HCT116 (cell line): Measurements from ENCODE around the gene MICAL3. TPM values are rescaled to one million over a fixed set of nuclear protein-coding genes. Genes with fewer than 3 reads are reported as not detected.

Experiments
- ATAC-seq: fragments of 200-7000 bp; cut with Tn5 transposase; 2 replicates; pipeline ENCODE4 v1.9.1; 2020; ENCODE audit warnings: mild to moderate bottlenecking, moderate library complexity
- BruUV-seq: library from RNA; stranded (reverse); fragments of 400-500 nt; replicated peaks from 2 replicates; lab custom pipeline; 2021; lab: Mats Ljungman, UMichigan
- CTCF ChIA-PET: fragments of 300-600 bp; sonication (Branson Sonifier 250); formaldehyde crosslinking; loops from one replicate; lab custom pipeline; 2021; ENCODE audit warnings: antibody characterized with exemption; lab: Charles Lee
- POLR2A ChIA-PET: fragments of 300-600, 350-600 bp; sonication (Branson Sonifier 250); formaldehyde crosslinking; loops from one replicate; lab custom pipeline; 2021; ENCODE audit warnings: antibody characterized with exemption; lab: Charles Lee
- RAD21 ChIA-PET, 2 experiments: fragments of 300-600 bp; sonication (Branson Sonifier 250); formaldehyde crosslinking; loops; one replicate each; lab custom pipeline; 2023; ENCODE audit warnings: low total read pairs in 2 of 2; ENCODE audit not compliant: uncharacterized antibody in 2 of 2, unreplicated experiment in 2 of 2, low non-redundant PET in 1 of 2; lab: Charles Lee
- DNase-seq: peaks from one replicate; pipeline ENCODE4 v3.0.0-alpha.2; 2010; ENCODE audit warnings: low read depth, low spot score
- H2AFZ ChIP-seq: fragments of 200-600 bp; shearing (Covaris generic), sonication (generic); 2 replicates; pipeline ENCODE4 v1.6.1; 2017; ENCODE audit warnings: low read depth, mixed run types, mixed read lengths, antibody characterized with exemption, low read length; ENCODE audit not compliant: poor library complexity, severe bottlenecking
- H3K27ac ChIP-seq: 2 replicates; pipeline ENCODE4 v1.5.1; 2012; ENCODE audit warnings: low read depth, low read length
- H3K27me3 ChIP-seq: fragments of 200-600 bp; sonication (generic); 2 replicates; pipeline ENCODE4 v1.6.1; 2016; ENCODE audit warnings: mixed run types, low read length, mixed read lengths; ENCODE audit not compliant: insufficient read depth
- H3K36me3 ChIP-seq, 2 experiments: fragments of 200-500 bp in 1 of 2; fragments of 200-600 bp in 1 of 2; sonication (Bioruptor generic) in 1 of 2; sonication (generic) in 1 of 2; 2 replicates each; pipeline versions ENCODE4 v1.5.1 to v1.6.1; 2014 to 2016; ENCODE audit warnings: low read length in 2 of 2, inconsistent platforms in 1 of 2, mixed read lengths in 1 of 2, mixed run types in 1 of 2; ENCODE audit not compliant: insufficient read depth in 2 of 2, control insufficient read depth in 1 of 2
- H3K4me1 ChIP-seq, 2 experiments: fragments of 200-600 bp in 1 of 2; sonication (generic) in 1 of 2; 2 replicates each; pipeline versions ENCODE4 v1.5.1 to v1.6.1; 2012 to 2017; ENCODE audit warnings: low read length in 2 of 2, inconsistent platforms in 1 of 2, mild to moderate bottlenecking in 1 of 2, mixed read lengths in 1 of 2, mixed run types in 1 of 2, moderate library complexity in 1 of 2; ENCODE audit not compliant: insufficient read depth in 2 of 2, control insufficient read depth in 1 of 2
- H3K4me2 ChIP-seq: fragments of 200-600 bp; sonication (generic); 2 replicates; pipeline ENCODE4 v1.6.1; 2017; ENCODE audit warnings: mixed run types, low read length, mixed read lengths
- H3K4me3 ChIP-seq, 2 experiments: fragments of 200-600 bp in 1 of 2; sonication (generic) in 1 of 2; replicated peaks in 1 of 2; 2 replicates each; pipeline ENCODE4 v1.5.1; 2011 to 2016; ENCODE audit warnings: low read length in 2 of 2, control low read depth in 1 of 2, low read depth in 1 of 2, mild to moderate bottlenecking in 1 of 2, mixed read lengths in 1 of 2, mixed run types in 1 of 2
- H3K79me2 ChIP-seq: fragments of 200-600 bp; sonication (generic); 2 replicates; pipeline ENCODE4 v1.6.1; 2017; ENCODE audit warnings: mild to moderate bottlenecking, mixed run types, low read length, moderate library complexity, mixed read lengths; ENCODE audit not compliant: insufficient read depth
- H3K9ac ChIP-seq: fragments of 200-600 bp; sonication (generic); 2 replicates; pipeline ENCODE4 v1.6.1; 2016; ENCODE audit warnings: low read length, mixed read lengths
- H3K9me2 ChIP-seq: fragments of 200-600 bp; sonication (generic), shearing (Covaris generic); 2 replicates; pipeline ENCODE4 v1.6.1; 2017; ENCODE audit warnings: mixed run types, mild to moderate bottlenecking, moderate library complexity; ENCODE audit not compliant: insufficient read depth
- H3K9me3 ChIP-seq, 2 experiments: fragments of 200-500 bp in 1 of 2; fragments of 200-600 bp in 1 of 2; sonication (Bioruptor generic) in 1 of 2; sonication (generic) in 1 of 2; 2 replicates each; pipeline ENCODE4 v1.6.1; 2014 to 2017; ENCODE audit warnings: low read length in 2 of 2, mixed read lengths in 2 of 2, inconsistent platforms in 1 of 2, low read depth in 1 of 2, mild to moderate bottlenecking in 1 of 2, mixed run types in 1 of 2, moderate library complexity in 1 of 2; ENCODE audit not compliant: control insufficient read depth in 1 of 2, insufficient read depth in 1 of 2
- H4K20me1 ChIP-seq: fragments of 200-600 bp; sonication (generic), shearing (Covaris generic); 2 replicates; pipeline ENCODE4 v1.6.1; 2017; ENCODE audit warnings: mixed run types, mild to moderate bottlenecking, moderate library complexity; ENCODE audit not compliant: insufficient read depth
- ATF3 ChIP-seq: IDR thresholded peaks from 2 replicates; pipeline ENCODE4 v1.6.1; 2012
- CBX3 ChIP-seq: IDR thresholded peaks from 2 replicates; pipeline ENCODE4 v1.6.1; 2012; ENCODE audit warnings: low read depth
- CEBPB ChIP-seq: IDR thresholded peaks from 2 replicates; pipeline ENCODE4 v1.6.1; 2012; ENCODE audit warnings: low read depth
- EGR1 ChIP-seq: IDR thresholded peaks from 2 replicates; pipeline ENCODE4 v1.6.1; 2012; ENCODE audit warnings: low read depth
- ELF1 ChIP-seq: IDR thresholded peaks from 2 replicates; pipeline ENCODE4 v1.6.1; 2012; ENCODE audit warnings: low read depth, borderline replicate concordance
- EZH2 ChIP-seq: fragments of 200-600 bp; sonication (generic); IDR thresholded peaks from 2 replicates; pipeline ENCODE4 v1.6.1; 2017; ENCODE audit warnings: antibody characterized with exemption, mixed run types
- EZH2phosphoT487 ChIP-seq: fragments of 200-600 bp; IDR thresholded peaks from 2 replicates; pipeline ENCODE4 v1.6.1; 2018; ENCODE audit warnings: antibody characterized with exemption, borderline replicate concordance
- FOSL1 ChIP-seq: IDR thresholded peaks from 2 replicates; pipeline ENCODE4 v1.6.1; 2012; ENCODE audit warnings: low read depth
- JUND ChIP-seq: IDR thresholded peaks from 2 replicates; pipeline ENCODE4 v1.6.1; 2012
- MAX ChIP-seq: IDR thresholded peaks from 2 replicates; pipeline ENCODE4 v1.6.1; 2012
- POLR2A ChIP-seq: IDR thresholded peaks from 2 replicates; pipeline ENCODE4 v1.7.0; 2011; ENCODE audit warnings: borderline replicate concordance; ENCODE audit not compliant: insufficient read depth, insufficient read length; ENCODE audit errors: extremely low read depth
- RAD21 ChIP-seq: IDR thresholded peaks from 2 replicates; pipeline ENCODE4 v1.6.1; 2012; ENCODE audit warnings: low read depth, mild to moderate bottlenecking
- SIN3A ChIP-seq: IDR thresholded peaks from 2 replicates; pipeline ENCODE4 v1.6.1; 2012; ENCODE audit warnings: low read depth
- SRF ChIP-seq: IDR thresholded peaks from 2 replicates; pipeline ENCODE4 v1.6.1; 2012; ENCODE audit warnings: low read depth
- TCF7L2 ChIP-seq: IDR thresholded peaks from 2 replicates; pipeline ENCODE4 v1.7.0; 2011; ENCODE audit warnings: borderline replicate concordance, inconsistent platforms; ENCODE audit not compliant: insufficient read depth, insufficient read length; ENCODE audit errors: extremely low read depth
- intact Hi-C: fragments of 100-400 bp; cut with micrococcal nuclease; formaldehyde crosslinking; loops from 2 replicates; pipeline ENCODE4 v1.10.0; 2022
- total RNA-seq: library from RNA; stranded (reverse); gene quantifications from one replicate; pipeline ENCODE4 v1.2.1, GENCODE V29; 2021; ENCODE audit not compliant: unreplicated experiment
- TF ChIP-seq, protein P1 (sequence below), 3 experiments: fragments of 200-600 bp in 1 of 3; sonication (generic) in 1 of 3; IDR thresholded peaks in 2 of 3; conservative IDR thresholded peaks in 1 of 3; 2 replicates each; pipeline ENCODE4 v1.5.1; 2012 to 2017; ENCODE audit warnings: low read depth in 2 of 3, low read length in 2 of 3, antibody characterized with exemption in 1 of 3, borderline replicate concordance in 1 of 3, control low read depth in 1 of 3, mild to moderate bottlenecking in 1 of 3, mixed read lengths in 1 of 3, mixed run types in 1 of 3, moderate library complexity in 1 of 3; ENCODE audit not compliant: insufficient read depth in 1 of 3

Gene MICAL3
- total RNA-seq, 1 experiment from 2014 or later: 30.8 TPM

GRCh38 chr22:17960011-17960410, 64.3 kb downstream of the MICAL3 start:
- Histone ChIP-seq H3K36me3 (no peaks in the 10 kb centered on the region; a peak in 1 of 4 replicates), H4K20me1 (0 out of 2 replicates have a peak, but pooled peaks cover 3% of the 10 kb centered on the region), H3K4me3 (no peak overlapping the region), H3K4me1 (no peaks in the 10 kb centered on the region), H3K27me3 (no peaks in the 10 kb centered on the region), H2AFZ (no peak overlapping the region), H3K9me3 (no peaks in the 10 kb centered on the region), H3K9me2 (no peaks in the 10 kb centered on the region), H3K9ac (no peak overlapping the region), H3K79me2 (peaks cover 89% of the 10 kb centered on the region), H3K27ac (no peak overlapping the region), H3K4me2 (no peak overlapping the region)
- no peak for ATAC-seq
- ChIA-PET POLR2A (no interaction called here), CTCF (no interaction called here), RAD21 (no interaction called here)
- intact Hi-C loops: no loop called here
- no peak for TF ChIP-seq ATF3
- TF ChIP-seq EZH2: no peak
- no peak for TF ChIP-seq FOSL1
- no peak for DNase-seq
- no TSS peak for BruUV-seq

DNA sequence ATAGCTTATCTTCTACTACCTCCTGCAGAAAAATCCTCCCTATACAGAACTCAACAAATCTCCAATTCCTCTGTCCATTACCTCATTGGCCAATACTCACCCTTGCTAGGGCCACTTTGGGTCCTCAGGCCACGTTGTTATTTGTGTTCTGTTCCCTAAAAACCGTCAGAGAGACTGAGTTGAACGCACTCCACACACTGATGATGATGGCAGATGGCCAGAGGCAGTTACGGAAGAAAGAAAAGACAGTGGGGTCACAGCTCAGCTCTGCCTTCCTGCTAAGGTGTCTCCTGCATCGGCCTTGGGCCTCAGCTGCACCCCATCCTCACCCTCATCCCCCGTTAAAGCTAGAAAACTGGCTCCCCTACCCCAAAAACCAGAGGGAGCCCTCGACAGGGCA, 66.2 kb downstream of the MICAL3 start:
- intact Hi-C loops: no loop called here
- H3K27me3 ChIP-seq: no peaks in the 10 kb centered on the region
- no peaks in the 10 kb centered on the region; a peak in 1 of 4 replicates for H3K36me3 ChIP-seq
- POLR2A ChIA-PET: no interaction called here
- BruUV-seq: no TSS peak
- ATAC-seq: no peak
- H3K27ac ChIP-seq: no peak overlapping the region
- H3K4me1 ChIP-seq: no peaks in the 10 kb centered on the region
- peaks cover 87% of the 10 kb centered on the region for H3K79me2 ChIP-seq
- H3K9ac ChIP-seq: no peak overlapping the region
- no peak overlapping the region for H3K4me2 ChIP-seq
- H3K4me3 ChIP-seq: no peak overlapping the region
- no peaks in the 10 kb centered on the region for H3K9me2 ChIP-seq
- no peak for DNase-seq
- CTCF ChIA-PET: interaction anchor here (0.8 kb wide), 1 partner anchor 68 kb away, joined by 4 read pairs; no protein-coding TSS in a partner anchor
- no peak overlapping the region for H2AFZ ChIP-seq
- RAD21 ChIA-PET: no interaction called here
- no peaks in the 10 kb centered on the region for H3K9me3 ChIP-seq
- 0 out of 2 replicates have a peak, but pooled peaks cover 3% of the 10 kb centered on the region for H4K20me1 ChIP-seq
- TF ChIP-seq SIN3A (no peak), CEBPB (no peak), EGR1 (no peak), RAD21 (no peak), JUND (no peak), SRF (no peak), FOSL1 (no peak), CBX3 (no peak), MAX (no peak), POLR2A (no peak), EZH2phosphoT487 (no peak), TCF7L2 (no peak), ELF1 (no peak)
- TF ChIP-seq, protein P1, sequence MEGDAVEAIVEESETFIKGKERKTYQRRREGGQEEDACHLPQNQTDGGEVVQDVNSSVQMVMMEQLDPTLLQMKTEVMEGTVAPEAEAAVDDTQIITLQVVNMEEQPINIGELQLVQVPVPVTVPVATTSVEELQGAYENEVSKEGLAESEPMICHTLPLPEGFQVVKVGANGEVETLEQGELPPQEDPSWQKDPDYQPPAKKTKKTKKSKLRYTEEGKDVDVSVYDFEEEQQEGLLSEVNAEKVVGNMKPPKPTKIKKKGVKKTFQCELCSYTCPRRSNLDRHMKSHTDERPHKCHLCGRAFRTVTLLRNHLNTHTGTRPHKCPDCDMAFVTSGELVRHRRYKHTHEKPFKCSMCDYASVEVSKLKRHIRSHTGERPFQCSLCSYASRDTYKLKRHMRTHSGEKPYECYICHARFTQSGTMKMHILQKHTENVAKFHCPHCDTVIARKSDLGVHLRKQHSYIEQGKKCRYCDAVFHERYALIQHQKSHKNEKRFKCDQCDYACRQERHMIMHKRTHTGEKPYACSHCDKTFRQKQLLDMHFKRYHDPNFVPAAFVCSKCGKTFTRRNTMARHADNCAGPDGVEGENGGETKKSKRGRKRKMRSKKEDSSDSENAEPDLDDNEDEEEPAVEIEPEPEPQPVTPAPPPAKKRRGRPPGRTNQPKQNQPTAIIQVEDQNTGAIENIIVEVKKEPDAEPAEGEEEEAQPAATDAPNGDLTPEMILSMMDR (IDR thresholded peaks at IDR 0.05 in 2 of 3, conservative IDR thresholded peaks at IDR 0.05 in 1 of 3; ENCODE audit: borderline replicate concordance in 1 of 3, insufficient read depth in 1 of 3, low read depth in 2 of 3, low read length in 2 of 3): no peak
- TF ChIP-seq, all 23 proteins: peak for 0
